Cardiac fibroblast (primary cell): ENCODE measurements around the gene ELF2.

Experiments used
- DNase-seq, 2 donors: peaks; one replicate each; pipeline versions ENCODE4 v3.0.0 to v3.0.0-alpha.2; 2010; ENCODE audit warnings: low read depth in 2 of 2
- H3K4me3 ChIP-seq, 2 donors: replicated peaks in 1 of 2; 1 replicate in 1 of 2; 2 replicates in 1 of 2; pipeline ENCODE4 v1.5.1; 2011; ENCODE audit warnings: low read depth in 2 of 2, low read length in 2 of 2, mild to moderate bottlenecking in 2 of 2, moderate library complexity in 1 of 2
- CTCF ChIP-seq: IDR thresholded peaks from one replicate; pipeline ENCODE4 v1.5.1; 2011; ENCODE audit warnings: low read depth, mild to moderate bottlenecking, low read length, inconsistent platforms

Gene ELF2

GRCh38 chr4:139144161-139144859, 32.7 kb downstream of the ELF2 start:
- TF ChIP-seq CTCF: no peak
- no peak overlapping the region for H3K4me3 ChIP-seq
- peak; percentile 60 to 69 for DNase-seq

- H3K4me3 ChIP-seq: no peak overlapping the region
- no peak for DNase-seq
- no peak for TF ChIP-seq CTCF
Observed at GRCh38 chr4:139142980-139143379, 34.0 kb downstream of the ELF2 start.

- no peak overlapping the region for H3K4me3 ChIP-seq
- DNase-seq: no peak
- no peak for TF ChIP-seq CTCF
Observed at GRCh38 chr4:139142087-139142486, 34.9 kb downstream of the ELF2 start.

GRCh38 chr4:139137763-139138162, 39.3 kb downstream of the ELF2 start:
- no peak overlapping the region for H3K4me3 ChIP-seq
- TF ChIP-seq CTCF: no peak
- DNase-seq: peak in 1 of 2 donors; percentile 3

GRCh38 chr4:139134403-139134802, 42.6 kb downstream of the ELF2 start:
- H3K4me3 ChIP-seq: no peak overlapping the region
- DNase-seq: no peak
- no peak for TF ChIP-seq CTCF

- no peak overlapping the region for H3K4me3 ChIP-seq
- DNase-seq: no peak
- no peak for TF ChIP-seq CTCF
Observed at GRCh38 chr4:139131209-139131870, 45.7 kb downstream of the ELF2 start.
